NCI-H446 treated with DMSO at 0.1 percent for 48 hours (cell line): ENCODE measurements around the gene EEIG1.

ENCODE experiments used
- DNase-seq: peaks from one replicate; lab custom pipeline; 2025; lab: John Stamatoyannopoulos, UW

The EEIG1 gene

GRCh38 chr9:127959841-127960409 is 20.9 kb downstream of the EEIG1 start:
- no peak for DNase-seq

GRCh38 chr9:127959398-127959797 is 21.4 kb downstream of the EEIG1 start:
- DNase-seq, result no peak

GRCh38 chr9:127958728-127959127 is 22.1 kb downstream of the EEIG1 start:
- DNase-seq, result no peak

- peak; percentile 29 for DNase-seq
These were observed 25.3 kb downstream of the EEIG1 start for GRCh38 chr9:127955294-127956015.

GRCh38 chr9:127954831-127955293 is 25.9 kb downstream of the EEIG1 start:
- DNase-seq, result no peak

- no peak for DNase-seq
These were observed 26.9 kb downstream of the EEIG1 start for GRCh38 chr9:127953768-127954505.

- DNase-seq, result no peak
These were observed 27.6 kb downstream of the EEIG1 start for GRCh38 chr9:127953154-127953553.

- no peak for DNase-seq
These were observed 30.1 kb downstream of the EEIG1 start for GRCh38 chr9:127950513-127951289.

- no peak for DNase-seq
These were observed 30.8 kb downstream of the EEIG1 start for GRCh38 chr9:127949827-127950512.

- DNase-seq, result no peak
These were observed 32.7 kb downstream of the EEIG1 start for GRCh38 chr9:127947841-127948710.

- no peak for DNase-seq
These were observed 34.1 kb downstream of the EEIG1 start for GRCh38 chr9:127946728-127947127.

- DNase-seq, result no peak
These were observed 34.8 kb downstream of the EEIG1 start for GRCh38 chr9:127945942-127946341.

GRCh38 chr9:127945338-127945737 is 35.5 kb downstream of the EEIG1 start:
- DNase-seq, result no peak

- no peak for DNase-seq
These were observed 36.1 kb downstream of the EEIG1 start for GRCh38 chr9:127944586-127945218.

GRCh38 chr9:127943731-127944144 is 37.1 kb downstream of the EEIG1 start:
- DNase-seq, result no peak

- no peak for DNase-seq
These were observed 37.7 kb downstream of the EEIG1 start for GRCh38 chr9:127943011-127943662.

- DNase-seq, result no peak
These were observed 38.4 kb downstream of the EEIG1 start for GRCh38 chr9:127942216-127943010.

GRCh38 chr9:127941961-127942215 is 38.9 kb downstream of the EEIG1 start:
- no peak for DNase-seq
